ENCODE measurements around the gene TGOLN2.

DNA sequence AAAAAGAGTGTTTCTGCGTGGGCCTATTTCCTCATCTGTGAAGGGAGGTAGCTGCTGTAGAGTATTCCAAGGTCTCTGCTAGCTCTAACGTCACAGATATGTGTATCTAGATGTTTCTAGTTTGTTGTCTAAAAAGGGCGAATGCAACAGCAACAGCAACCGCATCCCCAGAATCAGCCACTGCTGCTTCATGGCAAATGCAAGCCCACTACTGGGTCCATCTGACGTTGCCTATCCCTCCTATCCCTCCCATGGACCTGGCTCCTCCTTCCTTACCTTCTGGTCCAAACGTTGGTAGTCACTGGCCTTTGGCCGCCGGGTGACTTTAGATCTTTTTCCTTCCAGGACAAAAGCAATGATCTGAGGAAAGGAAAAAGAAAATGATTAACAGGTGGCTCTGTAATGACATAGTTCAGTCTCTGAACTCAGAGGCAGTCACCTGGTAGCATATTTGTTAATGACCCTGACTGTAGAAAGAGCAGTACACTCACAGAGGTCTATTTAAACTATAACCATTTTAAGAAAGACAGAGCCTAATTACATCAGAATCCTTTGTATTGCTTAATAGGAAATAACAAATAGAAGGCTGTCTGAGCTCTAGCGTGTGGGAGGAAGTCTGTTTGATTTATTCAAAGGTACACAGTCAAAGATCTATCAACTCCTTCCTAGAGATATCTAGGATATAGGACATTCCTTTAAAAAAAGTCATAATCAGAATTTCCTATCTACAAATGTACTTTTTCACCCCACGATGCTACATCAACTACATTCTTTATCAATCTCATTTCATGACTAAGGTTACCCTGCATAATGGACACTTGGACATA, 2.9 kb downstream of the TGOLN2 start:
- TF ChIP-seq, protein P1, sequence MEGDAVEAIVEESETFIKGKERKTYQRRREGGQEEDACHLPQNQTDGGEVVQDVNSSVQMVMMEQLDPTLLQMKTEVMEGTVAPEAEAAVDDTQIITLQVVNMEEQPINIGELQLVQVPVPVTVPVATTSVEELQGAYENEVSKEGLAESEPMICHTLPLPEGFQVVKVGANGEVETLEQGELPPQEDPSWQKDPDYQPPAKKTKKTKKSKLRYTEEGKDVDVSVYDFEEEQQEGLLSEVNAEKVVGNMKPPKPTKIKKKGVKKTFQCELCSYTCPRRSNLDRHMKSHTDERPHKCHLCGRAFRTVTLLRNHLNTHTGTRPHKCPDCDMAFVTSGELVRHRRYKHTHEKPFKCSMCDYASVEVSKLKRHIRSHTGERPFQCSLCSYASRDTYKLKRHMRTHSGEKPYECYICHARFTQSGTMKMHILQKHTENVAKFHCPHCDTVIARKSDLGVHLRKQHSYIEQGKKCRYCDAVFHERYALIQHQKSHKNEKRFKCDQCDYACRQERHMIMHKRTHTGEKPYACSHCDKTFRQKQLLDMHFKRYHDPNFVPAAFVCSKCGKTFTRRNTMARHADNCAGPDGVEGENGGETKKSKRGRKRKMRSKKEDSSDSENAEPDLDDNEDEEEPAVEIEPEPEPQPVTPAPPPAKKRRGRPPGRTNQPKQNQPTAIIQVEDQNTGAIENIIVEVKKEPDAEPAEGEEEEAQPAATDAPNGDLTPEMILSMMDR (IDR thresholded peaks at IDR 0.05) = no peak
- TF ChIP-seq ZNF138 (CRISPR knock-in tag; conservative IDR thresholded peaks at IDR 0.05) = no peak
- TF ChIP-seq ZNF263 (CRISPR knock-in tag; IDR thresholded peaks at IDR 0.05; ENCODE audit: low read depth) = no peak
- no peak for TF ChIP-seq ZNF121 (CRISPR knock-in tag; IDR thresholded peaks at IDR 0.05)
- TF ChIP-seq CREB1 (CRISPR knock-in tag; IDR thresholded peaks at IDR 0.05) = no peak
- TF ChIP-seq, protein P2, sequence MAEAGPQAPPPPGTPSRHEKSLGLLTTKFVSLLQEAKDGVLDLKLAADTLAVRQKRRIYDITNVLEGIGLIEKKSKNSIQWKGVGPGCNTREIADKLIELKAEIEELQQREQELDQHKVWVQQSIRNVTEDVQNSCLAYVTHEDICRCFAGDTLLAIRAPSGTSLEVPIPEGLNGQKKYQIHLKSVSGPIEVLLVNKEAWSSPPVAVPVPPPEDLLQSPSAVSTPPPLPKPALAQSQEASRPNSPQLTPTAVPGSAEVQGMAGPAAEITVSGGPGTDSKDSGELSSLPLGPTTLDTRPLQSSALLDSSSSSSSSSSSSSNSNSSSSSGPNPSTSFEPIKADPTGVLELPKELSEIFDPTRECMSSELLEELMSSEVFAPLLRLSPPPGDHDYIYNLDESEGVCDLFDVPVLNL (CRISPR knock-in tag; IDR thresholded peaks at IDR 0.05; ENCODE audit: borderline replicate concordance, low read depth) = no peak
- TF ChIP-seq, protein P3, sequence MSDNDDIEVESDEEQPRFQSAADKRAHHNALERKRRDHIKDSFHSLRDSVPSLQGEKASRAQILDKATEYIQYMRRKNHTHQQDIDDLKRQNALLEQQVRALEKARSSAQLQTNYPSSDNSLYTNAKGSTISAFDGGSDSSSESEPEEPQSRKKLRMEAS (CRISPR knock-in tag; IDR thresholded peaks at IDR 0.05) = no peak
- no peak for TF ChIP-seq HMGA2 (CRISPR knock-in tag; IDR thresholded peaks at IDR 0.05)
- no peak for TF ChIP-seq NFYB (CRISPR knock-in tag; conservative IDR thresholded peaks at IDR 0.05; ENCODE audit: low read depth)
- TF ChIP-seq, protein P4, sequence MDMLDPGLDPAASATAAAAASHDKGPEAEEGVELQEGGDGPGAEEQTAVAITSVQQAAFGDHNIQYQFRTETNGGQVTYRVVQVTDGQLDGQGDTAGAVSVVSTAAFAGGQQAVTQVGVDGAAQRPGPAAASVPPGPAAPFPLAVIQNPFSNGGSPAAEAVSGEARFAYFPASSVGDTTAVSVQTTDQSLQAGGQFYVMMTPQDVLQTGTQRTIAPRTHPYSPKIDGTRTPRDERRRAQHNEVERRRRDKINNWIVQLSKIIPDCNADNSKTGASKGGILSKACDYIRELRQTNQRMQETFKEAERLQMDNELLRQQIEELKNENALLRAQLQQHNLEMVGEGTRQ (CRISPR knock-in tag; IDR thresholded peaks at IDR 0.05) = no peak
- no peak for TF ChIP-seq FOXK1 (CRISPR knock-in tag; IDR thresholded peaks at IDR 0.05)
